HG02970 (cell line): ENCODE measurements around the gene DCAF8.
"Not testable (repeated sequence)": the region's sequence is repeated elsewhere in the genome, so short reads cannot be mapped to it uniquely, and the experiment has no call there.

Experiments
- ATAC-seq: cut with Tn5 transposase; IDR thresholded peaks from one replicate; pipeline ENCODE4 v1.9.1; 2021; ENCODE audit warnings: mild to moderate bottlenecking, moderate library complexity, moderate number of reproducible peaks; ENCODE audit not compliant: unreplicated experiment, low FRiP score

Gene DCAF8

DNA sequence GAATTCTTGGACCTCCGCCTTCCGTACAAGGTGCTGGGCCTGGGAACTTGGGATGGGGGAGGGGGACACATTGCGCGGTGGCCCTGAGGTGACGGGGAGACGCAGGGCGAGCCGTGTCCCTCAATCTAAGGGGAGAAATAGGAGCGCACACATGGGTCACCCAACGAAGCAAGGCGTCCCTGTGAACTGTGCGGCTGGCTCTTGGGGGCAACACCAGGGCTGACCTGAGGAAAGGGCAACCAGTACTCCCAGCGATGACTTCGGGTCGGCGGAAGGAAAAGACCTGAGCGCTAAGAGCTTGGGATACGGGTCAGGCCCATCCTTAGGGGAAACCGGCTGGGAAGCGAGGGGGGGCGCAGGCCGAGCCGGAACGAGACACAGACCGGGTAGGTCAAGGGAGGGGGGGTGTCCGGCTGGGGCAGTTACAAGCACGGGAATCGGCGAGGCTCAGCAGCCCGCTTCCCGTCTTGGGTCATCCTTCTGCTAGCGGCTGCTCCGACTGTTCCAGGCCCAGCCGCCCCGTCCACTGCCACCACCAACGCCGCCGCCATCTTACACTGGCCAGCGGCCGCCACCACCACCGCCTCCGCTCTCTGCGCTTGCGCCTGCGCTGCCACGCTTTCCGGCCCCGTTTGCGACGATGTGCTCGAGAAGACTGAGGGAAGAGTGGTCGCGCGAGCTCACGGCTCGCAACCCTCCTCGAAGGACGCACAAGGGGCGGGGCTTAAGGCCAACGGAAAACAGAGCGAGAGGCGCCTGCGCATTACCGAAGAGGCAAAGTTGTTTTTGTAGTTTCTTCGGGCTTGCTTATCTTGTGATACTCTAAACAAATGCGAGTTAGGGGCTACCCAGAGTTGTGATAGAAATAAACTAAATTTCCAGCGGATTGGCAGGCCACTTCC, at the start of gene DCAF8:
DCAF8 (minus strand) TSS at position 657 of the 902 bp plus-strand sequence. CDS start 18,541 bp downstream, outside the sequence.
- ATAC-seq = peak; percentile 88

DNA sequence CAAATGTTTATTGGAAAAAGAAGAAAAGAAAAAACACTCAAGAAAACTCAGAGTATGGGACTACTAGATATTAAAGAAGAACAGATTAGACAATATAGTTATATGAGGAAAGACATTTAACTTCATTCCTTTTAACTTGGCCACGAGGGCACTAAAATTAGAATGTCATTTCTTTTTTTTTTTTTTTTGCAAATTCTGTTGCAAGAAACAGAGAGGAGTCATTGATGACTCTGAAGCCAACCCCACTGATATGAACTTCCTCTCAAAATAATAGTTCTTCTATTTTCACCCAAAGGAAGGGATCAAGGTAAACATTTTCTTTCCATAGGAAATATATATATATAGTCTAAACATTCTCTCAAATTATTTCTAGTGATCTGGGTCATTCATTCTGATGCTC, 47.2 kb upstream of the DCAF8 start:
- ATAC-seq = no peak

DNA sequence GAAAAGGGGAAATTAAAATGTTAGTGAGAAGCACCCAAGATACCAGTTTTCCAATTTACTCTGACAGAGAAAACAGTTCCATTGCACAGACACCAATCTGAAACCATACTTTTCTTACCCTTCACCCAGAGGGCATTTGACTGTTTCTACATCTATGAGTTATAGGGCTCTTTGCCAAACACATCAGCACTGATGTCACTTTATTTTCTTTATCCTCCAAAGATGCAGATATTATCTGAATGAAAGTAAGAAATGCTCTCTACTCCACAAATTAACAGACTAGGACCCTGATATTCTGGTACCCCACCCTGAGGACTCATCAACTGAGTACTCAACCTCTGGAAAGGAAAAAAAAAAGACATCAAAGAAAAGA, 46.8 kb upstream of the DCAF8 start:
- ATAC-seq = no peak

DNA sequence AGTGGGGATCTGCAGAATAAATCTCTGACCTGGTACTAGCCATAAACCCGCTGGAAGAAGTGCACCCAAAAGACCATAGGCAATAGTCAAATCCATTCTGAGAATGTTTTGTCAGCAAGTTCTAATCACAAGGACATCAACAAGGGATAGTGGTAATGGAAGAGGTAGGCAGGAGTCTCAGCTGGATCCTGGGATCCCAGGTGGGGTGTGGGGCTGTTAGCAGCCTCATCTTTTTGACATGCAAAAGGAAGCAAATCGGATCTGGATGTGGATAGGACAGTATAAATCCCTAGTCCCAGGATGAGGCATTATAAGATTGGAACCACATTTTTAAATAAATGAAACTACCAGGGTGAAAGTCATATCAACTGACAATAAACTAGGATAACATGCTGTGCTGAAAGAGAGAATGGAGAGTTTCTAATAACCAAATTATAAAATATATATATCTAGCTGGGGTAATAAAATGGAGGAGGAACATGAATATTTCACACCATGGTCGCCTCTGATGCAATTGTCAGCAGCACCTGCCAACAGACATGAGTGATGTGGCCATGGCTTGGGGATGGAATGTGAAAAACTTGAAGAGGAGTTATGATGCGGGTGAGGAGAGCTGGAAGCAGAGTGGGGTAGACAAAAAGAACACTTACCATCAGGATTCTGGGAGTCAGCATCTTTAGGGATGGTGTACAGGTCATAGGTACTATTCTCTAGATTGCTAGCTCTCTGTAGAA, 46.3 kb upstream of the DCAF8 start:
- no peak for ATAC-seq

DNA sequence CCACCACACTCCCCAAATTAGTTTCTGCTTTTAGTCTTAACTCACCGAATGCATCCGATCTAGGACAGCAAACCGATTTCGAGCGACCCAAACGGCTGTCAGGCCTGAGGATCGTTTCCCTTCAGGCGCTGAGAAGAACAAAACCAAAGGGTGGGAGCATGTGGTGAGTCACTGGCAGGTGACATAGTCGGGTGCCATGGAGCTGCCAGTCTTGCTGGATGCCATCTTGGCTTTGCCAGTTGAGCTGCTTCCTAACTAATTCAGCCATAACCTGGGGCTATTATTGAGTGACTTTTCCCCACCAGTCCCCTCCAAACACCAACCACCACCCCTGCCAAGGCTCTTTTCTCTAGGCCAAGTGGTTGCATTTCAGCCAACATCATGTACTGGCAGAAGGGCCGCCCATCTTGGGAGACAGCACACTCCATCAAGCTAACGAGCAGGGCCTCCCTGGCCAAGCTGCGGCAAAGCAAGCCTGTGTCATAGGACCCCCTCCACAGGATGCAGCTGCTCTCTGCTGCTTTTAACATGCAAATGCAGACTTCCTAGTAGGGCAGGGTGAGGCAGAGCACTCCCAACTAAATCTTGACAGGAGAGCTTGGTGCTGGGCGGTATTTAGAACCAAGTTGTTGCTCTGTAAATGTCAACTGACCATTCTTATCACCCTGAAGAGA, 44.9 kb upstream of the DCAF8 start:
- ATAC-seq = no peak

DNA sequence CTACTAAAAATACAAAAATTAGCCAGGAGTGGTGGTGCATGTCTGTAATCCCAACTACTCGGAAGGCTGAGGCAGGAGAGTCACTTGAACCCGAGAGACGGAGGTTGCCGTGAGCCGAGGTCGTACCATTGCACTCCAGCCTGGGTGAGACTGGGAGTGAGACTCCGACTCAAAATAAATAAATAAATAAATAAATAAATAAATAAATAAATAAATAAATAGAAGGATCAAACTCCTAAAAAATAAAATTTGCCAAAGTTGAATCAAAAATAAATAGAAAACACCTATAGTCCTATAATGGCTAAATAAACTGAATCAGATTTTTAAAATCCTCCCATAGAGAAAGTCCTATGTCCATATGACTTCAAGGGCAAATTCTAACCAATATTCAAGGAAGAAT, 37.8 kb upstream of the DCAF8 start:
- ATAC-seq = no peak

DNA sequence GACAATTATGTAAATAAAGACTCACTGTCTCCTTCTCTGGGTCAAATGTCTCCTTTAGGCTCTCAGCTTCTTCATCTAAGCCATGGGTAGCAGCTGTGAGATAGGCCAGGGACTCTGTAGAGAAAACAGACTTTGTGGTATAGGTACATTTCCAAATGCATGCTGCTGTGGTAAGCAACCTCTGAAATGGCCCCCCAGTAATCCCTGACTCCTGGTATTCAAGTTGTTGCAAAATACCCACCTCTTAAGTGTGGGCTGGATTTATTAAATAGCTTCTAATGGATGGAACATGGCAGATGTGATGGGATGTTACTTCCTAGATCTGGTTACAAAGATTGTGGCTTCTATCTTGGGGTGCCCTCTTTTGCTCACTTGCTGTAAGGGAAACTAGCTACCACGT, 33.7 kb upstream of the DCAF8 start:
- ATAC-seq = no peak

DNA sequence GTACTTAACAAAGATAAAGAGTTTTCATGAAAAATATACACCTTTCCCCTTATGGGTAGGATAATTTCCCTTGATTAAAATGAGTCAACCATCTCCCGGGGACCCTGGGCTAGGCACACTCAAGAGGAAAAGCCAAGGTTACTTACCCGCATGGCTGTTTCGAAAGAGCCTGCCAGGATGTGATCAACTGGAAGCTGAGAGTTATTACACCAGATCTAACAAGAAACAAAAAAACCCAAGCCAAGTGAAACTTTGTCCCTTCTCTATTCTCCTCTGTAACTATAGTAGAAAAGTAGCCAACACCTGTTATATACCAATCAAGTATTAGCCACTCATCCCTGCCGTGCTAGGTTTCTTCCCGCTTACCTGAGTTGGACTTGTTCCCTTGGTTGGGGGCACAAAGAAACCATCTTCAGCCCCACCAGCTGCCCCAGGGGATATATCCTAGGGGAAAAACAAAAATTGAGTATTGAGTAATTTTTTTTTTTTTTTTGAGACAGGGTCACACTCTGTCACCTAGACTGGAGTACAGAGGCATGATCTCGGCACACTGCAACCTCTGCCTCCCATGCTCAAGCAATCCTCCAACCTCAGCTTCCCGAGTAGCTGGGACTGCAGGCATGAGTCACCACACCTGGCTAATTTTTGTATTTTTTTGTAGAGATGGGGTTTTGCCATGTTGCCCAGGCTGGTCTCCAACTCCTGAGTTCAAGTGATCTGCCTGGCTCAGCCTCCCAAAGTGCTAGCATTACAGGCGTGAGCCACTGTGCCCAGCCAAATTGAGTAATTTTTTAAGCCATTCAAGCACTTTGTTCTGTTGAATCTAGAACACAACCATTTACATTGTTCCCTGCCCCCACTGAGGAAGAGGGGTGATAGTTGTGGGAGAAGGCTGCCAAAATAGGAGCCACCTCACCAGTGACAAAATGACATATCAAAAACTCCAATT, 30.9 kb upstream of the DCAF8 start:
- ATAC-seq = no peak

DNA sequence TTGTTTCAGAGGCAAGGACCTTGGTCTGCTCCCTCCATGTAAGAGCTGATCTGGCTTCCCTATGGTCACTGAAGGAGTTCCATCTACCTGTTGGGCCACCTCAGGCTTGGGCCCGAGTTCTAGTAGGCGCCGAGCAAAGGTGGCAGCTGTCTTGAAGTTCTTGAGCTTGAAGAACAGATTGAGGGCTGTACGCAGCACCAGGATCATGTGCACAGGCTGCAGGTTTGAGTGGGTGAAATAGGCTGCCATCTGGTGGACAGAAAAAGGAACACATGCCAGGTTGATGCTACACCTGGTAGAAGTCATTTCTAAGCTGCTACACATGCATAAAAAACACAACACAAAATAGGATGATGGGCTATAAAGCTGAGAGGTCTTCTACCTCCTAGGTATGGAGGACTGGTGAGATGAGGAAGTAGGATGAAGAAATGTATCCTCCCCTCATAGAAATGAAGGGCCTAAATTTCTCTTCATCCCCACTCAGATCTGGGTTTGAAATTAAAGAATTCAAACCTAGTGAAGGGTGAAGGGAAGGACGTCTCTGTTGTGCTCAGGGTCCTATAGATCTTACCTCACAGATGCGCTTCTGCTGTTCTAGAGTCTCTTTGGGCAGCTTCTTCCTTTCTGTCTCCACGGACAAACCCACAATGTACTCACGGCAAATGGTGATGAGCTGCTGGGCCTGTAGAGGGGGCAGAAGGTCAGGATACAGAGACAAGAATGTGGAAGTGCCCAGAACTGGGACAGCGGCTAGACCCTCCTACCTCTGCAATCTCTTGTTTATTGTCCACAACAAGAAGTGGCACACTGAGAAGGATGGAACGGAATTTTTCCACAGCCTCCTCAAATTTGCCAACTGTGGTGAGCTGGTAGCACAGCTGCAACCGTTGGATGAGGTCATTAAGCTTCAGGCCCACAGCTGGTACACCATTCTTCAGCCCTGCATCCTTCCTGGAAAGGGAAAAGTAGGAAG, 29.2 kb upstream of the DCAF8 start:
- no peak for ATAC-seq

DNA sequence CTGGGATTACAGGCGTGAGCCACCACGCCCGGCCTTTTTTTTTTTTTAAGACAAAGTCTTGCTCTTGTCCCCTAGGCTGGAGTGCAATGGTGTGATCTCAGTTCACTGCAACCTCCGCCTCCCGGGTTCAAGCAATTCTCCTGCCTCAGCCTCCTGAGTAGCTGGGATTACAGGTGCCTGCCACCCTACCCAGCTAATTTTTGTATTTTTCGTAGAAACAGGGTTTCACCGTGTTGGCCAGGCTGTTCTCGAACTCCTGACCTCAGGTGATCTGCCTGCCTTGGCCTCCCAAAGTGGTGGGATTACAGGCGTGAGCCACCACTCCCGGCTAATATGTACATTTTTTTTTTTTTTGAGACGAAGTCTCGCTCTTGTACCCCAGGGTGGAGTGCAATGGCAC, 25.4 kb upstream of the DCAF8 start:
- not testable (repeated sequence) for ATAC-seq

DNA sequence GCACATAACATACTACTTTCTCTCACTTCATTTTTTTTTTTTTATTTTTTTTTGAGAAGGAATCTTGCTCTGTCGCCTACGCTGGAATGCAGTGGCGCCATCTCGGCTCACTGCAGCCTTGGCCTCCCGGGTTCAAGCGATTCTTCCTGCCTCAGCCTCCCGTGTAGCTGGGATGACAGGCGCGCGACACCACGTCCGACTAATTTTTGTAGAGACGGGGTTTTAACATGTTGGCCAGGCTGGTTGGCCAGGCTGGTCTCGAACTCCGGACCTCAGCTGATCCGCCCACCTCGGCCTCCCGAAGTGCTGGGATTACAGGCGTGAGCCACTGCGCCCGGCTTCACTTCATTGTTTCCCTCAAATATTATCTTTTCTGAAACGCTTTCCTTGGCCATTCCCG, 23.2 kb upstream of the DCAF8 start:
- ATAC-seq = no peak

DNA sequence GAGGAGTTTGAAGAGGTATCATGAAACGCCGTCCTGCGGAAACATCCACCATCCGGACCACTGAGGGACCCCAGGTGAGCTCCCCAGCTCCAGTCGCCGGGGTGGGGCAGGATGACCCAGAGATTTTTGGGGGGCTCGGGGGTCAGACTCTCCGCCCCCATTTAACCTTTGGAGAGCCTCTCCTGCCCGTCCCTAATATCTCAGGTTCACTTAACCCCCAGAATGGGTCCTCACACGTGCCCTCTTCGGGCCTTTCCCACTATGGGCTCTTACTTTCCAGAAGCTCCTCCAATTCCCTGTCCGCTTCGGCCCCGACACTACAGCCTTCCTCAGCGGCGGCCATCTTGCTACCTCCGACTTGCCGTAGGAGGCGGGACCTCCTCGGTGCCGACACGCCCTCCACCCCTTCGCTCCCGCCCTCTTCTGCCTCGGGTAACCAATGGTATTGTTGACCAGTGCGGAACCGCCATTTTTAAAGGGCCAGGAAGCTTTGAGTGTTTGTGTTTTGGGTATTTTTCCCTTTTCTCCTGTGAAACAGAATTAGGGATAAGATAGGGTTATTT, 22.5 kb upstream of the DCAF8 start, which contains the start of gene PEX19:
PEX19 (minus strand) TSS at position 352 of the 563 bp plus-strand sequence; CDS start at position 343, 9 bp downstream.
- ATAC-seq = peak; percentile 78

DNA sequence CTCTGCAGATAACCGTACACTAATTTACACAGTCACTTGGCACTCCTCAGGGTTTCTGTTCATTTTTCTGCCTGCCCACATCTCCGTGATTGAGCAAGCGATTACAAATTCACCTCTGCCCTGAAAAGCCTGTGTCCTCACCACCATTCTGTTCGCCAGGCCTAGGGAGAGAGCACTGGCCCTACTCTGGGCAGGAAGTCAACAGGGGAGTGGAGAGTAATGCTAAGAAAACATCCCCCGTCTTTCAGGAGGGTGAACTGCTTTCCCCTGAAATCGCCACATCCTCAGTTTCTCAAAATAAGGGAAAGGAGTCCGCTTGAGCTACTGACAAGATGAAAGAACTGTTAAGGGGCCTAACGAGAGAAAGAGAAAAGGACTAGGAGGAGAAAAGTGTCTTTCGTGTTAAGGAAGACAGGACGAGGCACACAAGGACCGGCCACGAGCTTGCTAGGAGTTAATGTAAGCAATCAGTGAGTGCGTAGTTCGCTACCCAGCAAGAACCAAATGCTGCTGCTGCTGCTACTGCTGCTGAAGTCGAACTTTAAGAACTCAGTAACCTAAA, 22.0 kb upstream of the DCAF8 start:
- no peak for ATAC-seq

DNA sequence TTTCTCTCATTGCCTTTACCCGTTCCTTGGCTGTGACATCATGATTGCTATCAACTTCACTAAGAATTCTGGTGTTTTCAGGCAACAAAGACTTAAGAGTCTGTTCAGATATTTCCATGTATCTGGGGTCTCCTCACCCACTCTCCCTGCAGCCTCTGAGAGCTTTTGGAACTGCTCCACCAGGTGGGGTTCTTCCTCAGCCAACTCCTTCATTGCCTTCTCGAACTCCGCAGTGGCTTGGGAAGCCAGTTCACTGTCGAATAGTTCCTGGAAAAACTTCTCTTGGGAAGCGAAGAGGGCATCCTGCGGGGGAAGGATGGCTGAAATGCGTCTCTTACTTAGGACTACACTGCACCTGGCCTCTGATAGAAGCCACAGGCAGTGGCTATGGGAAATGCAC, 20.5 kb upstream of the DCAF8 start:
- no peak for ATAC-seq

DNA sequence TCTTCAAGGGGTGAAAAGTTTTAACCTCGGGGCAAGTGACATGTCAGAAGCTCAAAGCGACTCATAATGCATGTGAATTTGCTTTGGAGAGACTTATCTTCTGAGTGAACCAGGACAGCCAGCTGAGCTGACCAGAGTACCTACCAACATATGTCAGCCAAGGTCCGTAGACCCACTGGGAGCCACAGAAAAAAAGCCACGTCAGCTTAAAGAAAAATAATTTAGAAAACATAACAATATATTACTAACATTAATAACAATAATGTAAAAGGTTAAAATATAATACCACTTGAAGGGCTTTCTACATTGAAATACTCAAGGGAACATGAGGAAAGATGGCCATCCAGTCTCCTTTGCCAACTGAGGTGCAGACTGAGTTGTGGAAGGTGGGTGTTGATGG, 15.6 kb upstream of the DCAF8 start:
- no peak for ATAC-seq

DNA sequence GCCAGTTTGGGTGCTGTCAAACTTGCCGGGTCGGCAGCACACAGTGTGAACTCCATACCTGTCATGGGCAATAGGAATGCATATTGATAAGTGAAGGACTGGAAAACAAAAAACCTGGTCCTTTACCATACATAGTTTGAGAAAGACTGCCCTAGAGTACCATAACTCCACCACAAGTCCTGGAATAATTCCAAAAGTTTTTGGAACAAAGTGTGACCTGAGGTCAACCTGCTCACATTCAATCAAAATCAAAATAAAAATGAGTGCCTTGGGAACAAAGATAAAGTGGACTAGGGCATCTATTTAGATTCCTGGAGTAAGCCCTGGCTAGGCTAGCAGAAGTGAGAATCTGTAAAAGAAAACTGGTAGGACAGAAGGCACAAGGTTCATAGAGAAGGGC, 15.0 kb upstream of the DCAF8 start:
- ATAC-seq = no peak

DNA sequence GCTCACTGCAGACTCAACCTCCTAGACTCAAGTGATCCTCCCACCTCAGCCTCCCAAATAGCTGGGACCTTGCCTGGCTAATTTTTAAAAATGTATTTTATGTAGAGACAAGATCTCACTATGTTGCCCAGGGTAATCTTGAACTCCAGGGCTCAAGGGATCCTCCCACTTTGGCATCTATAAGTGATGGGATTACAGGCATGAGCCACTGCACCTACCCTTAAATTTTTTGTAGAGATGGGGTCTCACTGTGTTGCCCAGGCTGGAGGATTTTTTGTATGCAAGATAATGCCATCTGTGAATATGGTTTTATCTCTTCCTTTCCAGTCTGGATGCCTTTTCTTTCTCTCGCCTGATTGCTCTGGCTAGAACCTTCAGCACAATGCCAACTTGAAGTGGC, 8.7 kb upstream of the DCAF8 start:
- ATAC-seq = no peak

DNA sequence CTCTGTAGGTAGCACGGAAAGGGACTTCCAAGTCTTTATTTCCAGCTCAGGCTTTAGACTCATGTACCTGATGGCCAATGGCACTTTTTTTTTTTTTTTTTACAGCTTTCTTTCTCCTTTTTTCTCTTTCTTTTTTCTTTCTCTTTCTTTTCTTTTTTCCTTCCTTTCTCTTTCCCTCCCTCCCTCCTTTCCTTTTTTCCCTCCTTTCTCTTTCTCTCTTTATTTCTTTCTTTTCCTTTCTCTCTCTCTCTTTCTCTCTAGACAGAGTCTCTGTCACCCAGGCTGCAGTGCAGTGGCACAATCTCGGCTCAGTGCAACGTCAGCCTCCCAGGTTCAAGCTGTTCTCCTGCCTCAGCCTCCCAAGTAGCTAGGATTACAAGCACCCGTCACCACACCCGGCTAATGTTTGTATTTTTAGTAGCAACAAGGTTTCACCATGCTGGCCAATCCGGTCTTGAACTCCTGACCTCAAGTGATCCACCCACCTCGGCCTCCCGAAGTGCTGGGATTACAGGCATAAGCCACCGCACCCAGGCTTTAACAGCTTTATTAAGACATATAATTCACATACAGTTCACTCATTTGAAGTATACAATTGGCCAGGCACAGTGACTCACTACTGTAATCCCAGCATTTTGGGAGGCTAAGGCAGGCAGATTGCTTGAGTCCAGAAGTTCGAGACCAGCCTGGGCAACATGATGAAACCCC, 5.1 kb upstream of the DCAF8 start:
- ATAC-seq = no peak
